Activated CD8-positive, alpha-beta memory T cell treated with anti-CD3 and anti-CD28 coated beads for 1 hour (primary cell): Measurements from ENCODE around the gene MYO16.

Experiments used
- DNase-seq, 2 donors: peaks; one replicate each; pipeline ENCODE4 v3.0.0-alpha.2; 2020; ENCODE audit warnings: low read depth in 1 of 2; ENCODE audit errors: extremely low read depth in 1 of 2

MYO16 gene

GRCh38 chr13:108789476-108789875 lies 160.1 kb downstream of the MYO16 start:
- DNase-seq = no peak

GRCh38 chr13:108795841-108796240 lies 166.4 kb downstream of the MYO16 start:
- no peak for DNase-seq

GRCh38 chr13:108797354-108797753 lies 167.9 kb downstream of the MYO16 start:
- no peak for DNase-seq

- no peak for DNase-seq
Measured at GRCh38 chr13:108807841-108808240, 178.4 kb downstream of the MYO16 start.

- DNase-seq = no peak
Measured at GRCh38 chr13:108812165-108812564, 182.8 kb downstream of the MYO16 start.

GRCh38 chr13:108812661-108813060 lies 183.2 kb downstream of the MYO16 start:
- no peak for DNase-seq

GRCh38 chr13:108813587-108814170 lies 184.3 kb downstream of the MYO16 start:
- DNase-seq = no peak

- no peak for DNase-seq
Measured at GRCh38 chr13:108816375-108816774, 187.0 kb downstream of the MYO16 start.

GRCh38 chr13:108827646-108828045 lies 198.2 kb downstream of the MYO16 start:
- no peak for DNase-seq

- no peak for DNase-seq
Measured at GRCh38 chr13:108828086-108828815, 198.8 kb downstream of the MYO16 start.

GRCh38 chr13:108830916-108831315 lies 201.5 kb downstream of the MYO16 start:
- DNase-seq = no peak

GRCh38 chr13:108833531-108833930 lies 204.1 kb downstream of the MYO16 start:
- no peak for DNase-seq

- DNase-seq = no peak
Measured at GRCh38 chr13:108834193-108834592, 204.8 kb downstream of the MYO16 start.

GRCh38 chr13:108835083-108835482 lies 205.7 kb downstream of the MYO16 start:
- DNase-seq = no peak

GRCh38 chr13:108850691-108851090 lies 221.3 kb downstream of the MYO16 start:
- no peak for DNase-seq

- no peak for DNase-seq
Measured at GRCh38 chr13:108851660-108852059, 222.2 kb downstream of the MYO16 start.

- no peak for DNase-seq
Measured at GRCh38 chr13:108853031-108853430, 223.6 kb downstream of the MYO16 start.

- no peak for DNase-seq
Measured at GRCh38 chr13:108855737-108856387, 226.5 kb downstream of the MYO16 start.

- DNase-seq = no peak
Measured at GRCh38 chr13:108858676-108859075, 229.3 kb downstream of the MYO16 start.

- DNase-seq = no peak
Measured at GRCh38 chr13:108859197-108860012, 230.0 kb downstream of the MYO16 start.

- DNase-seq = no peak
Measured at GRCh38 chr13:108860418-108860817, 231.0 kb downstream of the MYO16 start.
